ENCODE data around the gene EXD3. TPM values are rescaled to one million over a fixed set of nuclear protein-coding genes. Genes with fewer than 3 reads are reported as not detected.

Gene EXD3
- polyA plus RNA-seq, 1 of the 3 experiments (the other 2 are of a cell fraction): 11.5 TPM

DNA sequence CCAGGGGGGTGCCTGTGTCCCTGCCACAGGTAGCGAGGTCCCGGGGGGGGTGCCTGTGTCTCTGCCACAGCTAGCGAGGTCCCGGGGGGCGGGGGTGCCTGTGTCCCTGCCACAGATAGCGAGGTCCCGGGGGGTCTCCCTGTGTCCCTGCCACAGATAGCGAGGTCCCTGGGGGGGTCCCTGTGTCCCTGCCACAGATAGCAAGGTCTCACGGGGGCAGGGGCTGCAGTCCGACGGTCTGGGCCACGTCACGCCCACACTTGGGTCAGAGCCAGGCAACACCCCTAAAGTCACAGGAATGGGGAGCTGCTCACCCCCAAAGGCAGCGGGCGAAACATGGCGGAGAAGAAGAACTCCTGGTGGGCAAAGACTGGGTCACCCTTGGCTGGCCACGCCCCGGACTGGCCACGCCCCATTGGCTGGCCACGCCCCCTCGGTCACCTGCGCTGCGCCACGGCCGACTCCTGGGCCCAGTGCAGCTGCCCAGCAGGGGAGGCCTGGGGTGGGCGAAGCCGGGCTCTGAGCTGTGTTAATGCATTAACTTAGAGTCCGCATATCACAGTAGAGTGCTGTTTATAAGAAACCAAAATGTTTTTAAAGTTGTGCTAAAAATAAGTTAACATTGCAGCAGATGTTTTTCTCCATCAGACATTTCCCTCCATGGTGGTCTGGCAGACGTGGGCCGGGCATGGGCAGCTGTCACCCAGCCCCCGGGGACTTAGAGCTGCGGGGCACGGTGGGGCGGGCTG is 7.2 kb upstream of the EXD3 start:
- Histone ChIP-seq H3K27me3 (ENCODE audit: insufficient read depth) (no peaks in the 10 kb centered on the region), H3K4me1 (ENCODE audit: control insufficient read depth in 1 of 2, insufficient read depth in 2 of 2, low read depth in 1 of 2, low read length in 1 of 2) (peaks cover 0 to 14% of the 10 kb centered on the region in 2 experiments; a peak in 1 of 4 replicates), H3K79me2 (ENCODE audit: insufficient read depth) (no peaks in the 10 kb centered on the region), H3K4me3 (ENCODE audit: low read depth in 2 of 2, low read length in 1 of 2) (peak overlapping the region in 1 of 2 experiments; percentile 33; a peak in 2 of 4 replicates), H3K27ac (ENCODE audit: low read depth in 2 of 2, low read length in 1 of 2) (no peak overlapping the region), H2AFZ (ENCODE audit: low read depth) (no peak overlapping the region), H3K9me3 (no peaks in the 10 kb centered on the region), H3K4me2 (no peak overlapping the region), H3K9ac (no peak overlapping the region), H3F3A (replicated peaks; ENCODE audit: insufficient read depth) (no peaks in the 10 kb centered on the region), H3K9me2 (no peaks in the 10 kb centered on the region), H3K36me3 (replicated peaks in 1 of 2; ENCODE audit: control insufficient read depth in 1 of 2, insufficient read depth in 2 of 2, low read length in 1 of 2) (no peaks in the 10 kb centered on the region), H4K20me1 (ENCODE audit: insufficient read depth) (no peaks in the 10 kb centered on the region)
- peak; percentile 86 for DNase-seq
- CTCF ChIA-PET: interaction anchor here (1.0 to 7.0 kb wide), 5 partner anchors 6 to 128 kb away, joined by 3 to 27 read pairs (median 5); partner anchors contain the start of genes EXD3, NOXA1 and NRARP
- TF ChIP-seq, protein P1, sequence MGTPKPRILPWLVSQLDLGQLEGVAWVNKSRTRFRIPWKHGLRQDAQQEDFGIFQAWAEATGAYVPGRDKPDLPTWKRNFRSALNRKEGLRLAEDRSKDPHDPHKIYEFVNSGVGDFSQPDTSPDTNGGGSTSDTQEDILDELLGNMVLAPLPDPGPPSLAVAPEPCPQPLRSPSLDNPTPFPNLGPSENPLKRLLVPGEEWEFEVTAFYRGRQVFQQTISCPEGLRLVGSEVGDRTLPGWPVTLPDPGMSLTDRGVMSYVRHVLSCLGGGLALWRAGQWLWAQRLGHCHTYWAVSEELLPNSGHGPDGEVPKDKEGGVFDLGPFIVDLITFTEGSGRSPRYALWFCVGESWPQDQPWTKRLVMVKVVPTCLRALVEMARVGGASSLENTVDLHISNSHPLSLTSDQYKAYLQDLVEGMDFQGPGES (IDR thresholded peaks at IDR 0.05; ENCODE audit: low read depth, low read length): no peak
- no peak for TF ChIP-seq SIN3A (IDR thresholded peaks at IDR 0.05; ENCODE audit: borderline replicate concordance, low read depth, low read length)
- TF ChIP-seq ELF1 (IDR thresholded peaks at IDR 0.05): no peak
- no peak for TF ChIP-seq RXRA (IDR thresholded peaks at IDR 0.05; ENCODE audit: borderline replicate concordance, low read depth)
- no peak for TF ChIP-seq TAF1 (IDR thresholded peaks at IDR 0.05; ENCODE audit: borderline replicate concordance, low read depth, low read length)
- TF ChIP-seq, protein P2, sequence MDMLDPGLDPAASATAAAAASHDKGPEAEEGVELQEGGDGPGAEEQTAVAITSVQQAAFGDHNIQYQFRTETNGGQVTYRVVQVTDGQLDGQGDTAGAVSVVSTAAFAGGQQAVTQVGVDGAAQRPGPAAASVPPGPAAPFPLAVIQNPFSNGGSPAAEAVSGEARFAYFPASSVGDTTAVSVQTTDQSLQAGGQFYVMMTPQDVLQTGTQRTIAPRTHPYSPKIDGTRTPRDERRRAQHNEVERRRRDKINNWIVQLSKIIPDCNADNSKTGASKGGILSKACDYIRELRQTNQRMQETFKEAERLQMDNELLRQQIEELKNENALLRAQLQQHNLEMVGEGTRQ (IDR thresholded peaks at IDR 0.05; ENCODE audit: borderline replicate concordance, low read depth, low read length): no peak
- TF ChIP-seq MXI1 (IDR thresholded peaks at IDR 0.05; ENCODE audit: low read depth, low read length): no peak
- no peak for TF ChIP-seq SMC3 (IDR thresholded peaks at IDR 0.05; ENCODE audit: low read depth, low read length)
- TF ChIP-seq, protein P3, sequence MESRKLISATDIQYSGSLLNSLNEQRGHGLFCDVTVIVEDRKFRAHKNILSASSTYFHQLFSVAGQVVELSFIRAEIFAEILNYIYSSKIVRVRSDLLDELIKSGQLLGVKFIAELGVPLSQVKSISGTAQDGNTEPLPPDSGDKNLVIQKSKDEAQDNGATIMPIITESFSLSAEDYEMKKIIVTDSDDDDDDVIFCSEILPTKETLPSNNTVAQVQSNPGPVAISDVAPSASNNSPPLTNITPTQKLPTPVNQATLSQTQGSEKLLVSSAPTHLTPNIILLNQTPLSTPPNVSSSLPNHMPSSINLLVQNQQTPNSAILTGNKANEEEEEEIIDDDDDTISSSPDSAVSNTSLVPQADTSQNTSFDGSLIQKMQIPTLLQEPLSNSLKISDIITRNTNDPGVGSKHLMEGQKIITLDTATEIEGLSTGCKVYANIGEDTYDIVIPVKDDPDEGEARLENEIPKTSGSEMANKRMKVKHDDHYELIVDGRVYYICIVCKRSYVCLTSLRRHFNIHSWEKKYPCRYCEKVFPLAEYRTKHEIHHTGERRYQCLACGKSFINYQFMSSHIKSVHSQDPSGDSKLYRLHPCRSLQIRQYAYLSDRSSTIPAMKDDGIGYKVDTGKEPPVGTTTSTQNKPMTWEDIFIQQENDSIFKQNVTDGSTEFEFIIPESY (IDR thresholded peaks at IDR 0.05; ENCODE audit: borderline replicate concordance, low read depth): no peak
- TF ChIP-seq GABPA (IDR thresholded peaks at IDR 0.05; ENCODE audit: low read depth): no peak
- TF ChIP-seq NRF1 (IDR thresholded peaks at IDR 0.05; ENCODE audit: low read depth, low read length): no peak
- TF ChIP-seq, protein P4, sequence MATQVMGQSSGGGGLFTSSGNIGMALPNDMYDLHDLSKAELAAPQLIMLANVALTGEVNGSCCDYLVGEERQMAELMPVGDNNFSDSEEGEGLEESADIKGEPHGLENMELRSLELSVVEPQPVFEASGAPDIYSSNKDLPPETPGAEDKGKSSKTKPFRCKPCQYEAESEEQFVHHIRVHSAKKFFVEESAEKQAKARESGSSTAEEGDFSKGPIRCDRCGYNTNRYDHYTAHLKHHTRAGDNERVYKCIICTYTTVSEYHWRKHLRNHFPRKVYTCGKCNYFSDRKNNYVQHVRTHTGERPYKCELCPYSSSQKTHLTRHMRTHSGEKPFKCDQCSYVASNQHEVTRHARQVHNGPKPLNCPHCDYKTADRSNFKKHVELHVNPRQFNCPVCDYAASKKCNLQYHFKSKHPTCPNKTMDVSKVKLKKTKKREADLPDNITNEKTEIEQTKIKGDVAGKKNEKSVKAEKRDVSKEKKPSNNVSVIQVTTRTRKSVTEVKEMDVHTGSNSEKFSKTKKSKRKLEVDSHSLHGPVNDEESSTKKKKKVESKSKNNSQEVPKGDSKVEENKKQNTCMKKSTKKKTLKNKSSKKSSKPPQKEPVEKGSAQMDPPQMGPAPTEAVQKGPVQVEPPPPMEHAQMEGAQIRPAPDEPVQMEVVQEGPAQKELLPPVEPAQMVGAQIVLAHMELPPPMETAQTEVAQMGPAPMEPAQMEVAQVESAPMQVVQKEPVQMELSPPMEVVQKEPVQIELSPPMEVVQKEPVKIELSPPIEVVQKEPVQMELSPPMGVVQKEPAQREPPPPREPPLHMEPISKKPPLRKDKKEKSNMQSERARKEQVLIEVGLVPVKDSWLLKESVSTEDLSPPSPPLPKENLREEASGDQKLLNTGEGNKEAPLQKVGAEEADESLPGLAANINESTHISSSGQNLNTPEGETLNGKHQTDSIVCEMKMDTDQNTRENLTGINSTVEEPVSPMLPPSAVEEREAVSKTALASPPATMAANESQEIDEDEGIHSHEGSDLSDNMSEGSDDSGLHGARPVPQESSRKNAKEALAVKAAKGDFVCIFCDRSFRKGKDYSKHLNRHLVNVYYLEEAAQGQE (IDR thresholded peaks at IDR 0.05; ENCODE audit: low read depth, low read length): no peak
- TF ChIP-seq EP300 (IDR thresholded peaks at IDR 0.05; ENCODE audit: borderline replicate concordance in 1 of 2, low read depth in 1 of 2, low read length in 1 of 2): no peak
- no peak for TF ChIP-seq RFX5 (IDR thresholded peaks at IDR 0.05; ENCODE audit: low read length)
- no peak for TF ChIP-seq RAD21 (IDR thresholded peaks at IDR 0.05; ENCODE audit: low read length)
- TF ChIP-seq, protein P5, sequence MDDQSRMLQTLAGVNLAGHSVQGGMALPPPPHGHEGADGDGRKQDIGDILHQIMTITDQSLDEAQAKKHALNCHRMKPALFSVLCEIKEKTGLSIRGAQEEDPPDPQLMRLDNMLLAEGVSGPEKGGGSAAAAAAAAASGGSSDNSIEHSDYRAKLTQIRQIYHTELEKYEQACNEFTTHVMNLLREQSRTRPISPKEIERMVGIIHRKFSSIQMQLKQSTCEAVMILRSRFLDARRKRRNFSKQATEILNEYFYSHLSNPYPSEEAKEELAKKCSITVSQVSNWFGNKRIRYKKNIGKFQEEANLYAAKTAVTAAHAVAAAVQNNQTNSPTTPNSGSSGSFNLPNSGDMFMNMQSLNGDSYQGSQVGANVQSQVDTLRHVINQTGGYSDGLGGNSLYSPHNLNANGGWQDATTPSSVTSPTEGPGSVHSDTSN (IDR thresholded peaks at IDR 0.05): no peak
- no peak for TF ChIP-seq FOSL2 (IDR thresholded peaks at IDR 0.05; ENCODE audit: borderline replicate concordance, low read depth)
- TF ChIP-seq JUND (IDR thresholded peaks at IDR 0.05): no peak
- 26% methylated on average over 15 of the region's 34 CpGs for WGBS (ENCODE audit: low lambda C conversion rate)
- POLR2A ChIA-PET: interaction anchor here (0.6 to 0.9 kb wide), 2 partner anchors 16 to 128 kb away, joined by 3 read pairs; partner anchors contain the start of gene NRARP

All from SK-N-SH (cell line).